Neural progenitor cell (in vitro differentiated cells): ENCODE measurements around the gene HSPA9. TPM values are rescaled to one million over a fixed set of nuclear protein-coding genes. Genes with fewer than 3 reads are reported as not detected.

Source experiments
- DNase-seq: peaks from one replicate; pipeline ENCODE4 v3.0.0-alpha.2; 2016; ENCODE audit warnings: low spot score
- H2AFZ ChIP-seq: fragments of 200-600 bp; sonication (generic); replicated peaks from 2 replicates; pipeline ENCODE4 v1.6.1; 2016; ENCODE audit warnings: antibody characterized with exemption
- H3F3A ChIP-seq: fragments of 200-600 bp; sonication (generic); 2 replicates; pipeline ENCODE4 v1.6.1; 2016; ENCODE audit warnings: antibody characterized with exemption, low read depth
- H3K27ac ChIP-seq: fragments of 200-600 bp; sonication (generic); 2 replicates; pipeline ENCODE4 v1.5.1; 2016; ENCODE audit warnings: mild to moderate bottlenecking
- H3K27me3 ChIP-seq: fragments of 200-600 bp; sonication (generic); 2 replicates; pipeline ENCODE4 v1.6.1; 2016; ENCODE audit warnings: mild to moderate bottlenecking, moderate library complexity
- H3K36me3 ChIP-seq: fragments of 200-600 bp; sonication (generic); 2 replicates; pipeline ENCODE4 v1.5.1; 2016
- H3K4me1 ChIP-seq: fragments of 200-600 bp; sonication (generic); 2 replicates; pipeline ENCODE4 v1.6.1; 2016; ENCODE audit warnings: mixed run types
- H3K4me2 ChIP-seq: fragments of 200-600 bp; sonication (generic); 2 replicates; pipeline ENCODE4 v1.6.1; 2016
- H3K4me3 ChIP-seq: fragments of 200-600 bp; sonication (generic); 2 replicates; pipeline ENCODE4 v1.5.1; 2016
- H3K79me2 ChIP-seq: fragments of 200-600 bp; sonication (generic); 2 replicates; pipeline ENCODE4 v1.6.1; 2016; ENCODE audit warnings: low read depth
- H3K9ac ChIP-seq: fragments of 200-600 bp; sonication (generic); 2 replicates; pipeline ENCODE4 v1.6.1; 2016
- H3K9me3 ChIP-seq: fragments of 200-600 bp; sonication (generic); 2 replicates; pipeline ENCODE4 v1.5.1; 2016; ENCODE audit warnings: low read depth
- H4K20me1 ChIP-seq: fragments of 200-600 bp; sonication (generic); 2 replicates; pipeline ENCODE4 v1.6.1; 2016; ENCODE audit warnings: low read depth
- H3K27ac Mint-ChIP-seq: 3 replicates; pipeline ENCODE4 v1.8.0; 2021; ENCODE audit warnings: mixed read lengths
- H3K27me3 Mint-ChIP-seq: 2 replicates; pipeline ENCODE4 v1.8.0; 2022; ENCODE audit warnings: low read depth, mild to moderate bottlenecking, inconsistent platforms, moderate library complexity, mixed read lengths; ENCODE audit not compliant: insufficient read depth
- H3K36me3 Mint-ChIP-seq: 3 replicates; pipeline ENCODE4 v1.8.0; 2021; ENCODE audit warnings: mixed read lengths
- H3K4me1 Mint-ChIP-seq: 3 replicates; pipeline ENCODE4 v1.8.0; 2021; ENCODE audit warnings: mixed read lengths
- H3K4me3 Mint-ChIP-seq: 3 replicates; pipeline ENCODE4 v1.8.0; 2021; ENCODE audit warnings: mild to moderate bottlenecking, moderate library complexity, mixed read lengths
- H3K9me3 Mint-ChIP-seq: 3 replicates; pipeline ENCODE4 v1.8.0; 2020; ENCODE audit warnings: mixed read lengths
- CTCF ChIP-seq: fragments of 200-600 bp; sonication (generic); IDR thresholded peaks from 2 replicates; pipeline ENCODE4 v1.5.1; 2017; ENCODE audit warnings: antibody characterized with exemption, mild to moderate bottlenecking
- EZH2 ChIP-seq: fragments of 200-600 bp; sonication (generic); IDR thresholded peaks from 2 replicates; pipeline ENCODE4 v1.6.1; 2017; ENCODE audit warnings: antibody characterized with exemption, mild to moderate bottlenecking, moderate library complexity
- EZH2phosphoT487 ChIP-seq: fragments of 200-600 bp; sonication (generic); IDR thresholded peaks from 2 replicates; pipeline ENCODE4 v1.6.1; 2017; ENCODE audit warnings: antibody characterized with exemption
- total RNA-seq: library from RNA; depleted of rRNA; stranded (reverse); fragments of >200 nt; gene quantifications from 2 replicates; pipeline ENCODE4 v1.2.3, GENCODE V29; 2015; ENCODE audit warnings: low replicate concordance

Gene HSPA9
- total RNA-seq, 1 donor from 2014 or later, result 259 TPM

GRCh38 chr5:138574744-138575193, 432 bp downstream of the HSPA9 start:
- H3K4me3 Mint-ChIP-seq, result peak overlapping the region; percentile 97
- peaks cover 4% of the 10 kb centered on the region for H3K27me3 Mint-ChIP-seq
- H4K20me1 ChIP-seq, result peaks cover 10% of the 10 kb centered on the region
- H3K36me3 ChIP-seq, result peaks cover 10% of the 10 kb centered on the region
- no peak for TF ChIP-seq CTCF
- no peak for TF ChIP-seq EZH2
- no peak for TF ChIP-seq EZH2phosphoT487
- peaks cover 48% of the 10 kb centered on the region for H3K79me2 ChIP-seq
- H3F3A ChIP-seq, result peaks cover 31% of the 10 kb centered on the region
- H3K4me1 ChIP-seq, result peaks cover 7% of the 10 kb centered on the region
- H3K27ac Mint-ChIP-seq, result peak overlapping the region; percentile 100
- H3K4me2 ChIP-seq, result peak overlapping the region; percentile 98
- H3K36me3 Mint-ChIP-seq, result peaks cover 21% of the 10 kb centered on the region
- H3K9me3 Mint-ChIP-seq, result no peaks in the 10 kb centered on the region
- peak overlapping the region; percentile 99 for H3K27ac ChIP-seq
- peak overlapping the region; percentile 95 for H3K9ac ChIP-seq
- no peaks in the 10 kb centered on the region for H3K27me3 ChIP-seq
- peak overlapping the region; percentile 71 for H3K4me3 ChIP-seq
- peaks cover 17% of the 10 kb centered on the region for H3K4me1 Mint-ChIP-seq
- H2AFZ ChIP-seq, result peak overlapping the region; percentile 86
- DNase-seq, result no peak
- H3K9me3 ChIP-seq, result no peaks in the 10 kb centered on the region

GRCh38 chr5:138573949-138574670, 1.1 kb downstream of the HSPA9 start:
- peaks cover 22% of the 10 kb centered on the region for H3K36me3 Mint-ChIP-seq
- peaks cover 17% of the 10 kb centered on the region for H3K4me1 Mint-ChIP-seq

GRCh38 chr5:138573223-138573622, 2.0 kb downstream of the HSPA9 start:
- peaks cover 54% of the 10 kb centered on the region for H3K79me2 ChIP-seq
- H3K4me3 ChIP-seq, result no peak overlapping the region

More at GRCh38 chr5:138573949-138574670, 1.1 kb downstream of the HSPA9 start:
- peak overlapping the region; percentile 71 for H3K4me3 ChIP-seq
- Mint-ChIP-seq H3K9me3 (no peaks in the 10 kb centered on the region), H3K27me3 (peaks cover 4% of the 10 kb centered on the region), H3K4me3 (peak overlapping the region; percentile 97), H3K27ac (peak overlapping the region; percentile 100)
- H3F3A ChIP-seq, result peaks cover 31% of the 10 kb centered on the region
- no peaks in the 10 kb centered on the region for H3K9me3 ChIP-seq
- H4K20me1 ChIP-seq, result peaks cover 10% of the 10 kb centered on the region
- peak overlapping the region; percentile 98 for H3K4me2 ChIP-seq
- no peaks in the 10 kb centered on the region for H3K27me3 ChIP-seq
- H3K79me2 ChIP-seq, result peaks cover 48% of the 10 kb centered on the region
- H3K4me1 ChIP-seq, result peaks cover 7% of the 10 kb centered on the region
- TF ChIP-seq CTCF (no peak), EZH2phosphoT487 (no peak)
- DNase-seq, result no peak
- no peak overlapping the region for H3K27ac ChIP-seq
- peaks cover 10% of the 10 kb centered on the region for H3K36me3 ChIP-seq
- H3K9ac ChIP-seq, result peak overlapping the region; percentile 95
- no peak overlapping the region for H2AFZ ChIP-seq

More at GRCh38 chr5:138573223-138573622, 2.0 kb downstream of the HSPA9 start:
- Histone ChIP-seq H3K27me3 (no peaks in the 10 kb centered on the region), H2AFZ (no peak overlapping the region), H3K9me3 (no peaks in the 10 kb centered on the region), H3F3A (peaks cover 31% of the 10 kb centered on the region), H3K4me1 (peaks cover 7% of the 10 kb centered on the region), H3K4me2 (peak overlapping the region; percentile 98), H3K9ac (no peak overlapping the region), H4K20me1 (peaks cover 10% of the 10 kb centered on the region), H3K36me3 (peaks cover 10% of the 10 kb centered on the region), H3K27ac (no peak overlapping the region)
- H3K9me3 Mint-ChIP-seq, result no peaks in the 10 kb centered on the region
- peaks cover 31% of the 10 kb centered on the region for H3K36me3 Mint-ChIP-seq
- H3K27ac Mint-ChIP-seq, result no peak overlapping the region
- H3K4me3 Mint-ChIP-seq, result no peak overlapping the region
- H3K27me3 Mint-ChIP-seq, result peaks cover 4% of the 10 kb centered on the region
- DNase-seq, result no peak
- H3K4me1 Mint-ChIP-seq, result peaks cover 17% of the 10 kb centered on the region
- TF ChIP-seq EZH2phosphoT487 (no peak), EZH2 (no peak), CTCF (no peak)
